Liver (tissue), 9 donors: Measurements from ENCODE around the gene TMEM109. TPM values are rescaled to one million over a fixed set of nuclear protein-coding genes. Genes with fewer than 3 reads are reported as not detected.

ENCODE experiments used
- DNase-seq: peaks from one replicate; pipeline ENCODE4 v3.0.0-alpha.2; 2017; ENCODE audit warnings: low spot score
- H3K27ac ChIP-seq, 2 donors: one replicate each; pipeline ENCODE4 v1.7.0; 2013; ENCODE audit warnings: inconsistent platforms in 2 of 2, low read length in 2 of 2, control low read depth in 1 of 2, low read depth in 1 of 2, mild to moderate bottlenecking in 1 of 2
- H3K27me3 ChIP-seq, 4 donors: one replicate each; pipeline versions ENCODE4 v1.6.1 to v1.7.0; 2013; ENCODE audit warnings: low read length in 3 of 4, inconsistent platforms in 1 of 4, mild to moderate bottlenecking in 1 of 4, moderate library complexity in 1 of 4; ENCODE audit not compliant: control insufficient read depth in 4 of 4, insufficient read depth in 4 of 4
- H3K36me3 ChIP-seq, 4 donors: one replicate each; pipeline versions ENCODE4 v1.6.1 to v1.7.0; 2013; ENCODE audit warnings: low read length in 3 of 4, mild to moderate bottlenecking in 3 of 4, low read depth in 1 of 4, moderate library complexity in 1 of 4; ENCODE audit not compliant: control insufficient read depth in 4 of 4, insufficient read depth in 3 of 4
- H3K4me1 ChIP-seq, 4 donors: one replicate each; pipeline versions ENCODE4 v1.6.1 to v1.7.0; 2013; ENCODE audit warnings: low read length in 3 of 4, mild to moderate bottlenecking in 3 of 4, moderate library complexity in 1 of 4; ENCODE audit not compliant: control insufficient read depth in 4 of 4, insufficient read depth in 4 of 4
- H3K4me3 ChIP-seq, 3 donors: one replicate each; pipeline versions ENCODE4 v1.6.1 to v1.7.0; 2013; ENCODE audit warnings: low read length in 3 of 3, control low read depth in 1 of 3, low read depth in 1 of 3, mild to moderate bottlenecking in 1 of 3
- H3K9ac ChIP-seq, 2 donors: one replicate each; pipeline ENCODE4 v1.7.0; 2013; ENCODE audit warnings: low read length in 2 of 2, mild to moderate bottlenecking in 2 of 2, moderate library complexity in 2 of 2, control low read depth in 1 of 2, low read depth in 1 of 2
- H3K9me3 ChIP-seq, 4 donors: one replicate each; pipeline versions ENCODE4 v1.6.1 to v1.7.0; 2013; ENCODE audit warnings: low read length in 3 of 4; ENCODE audit not compliant: control insufficient read depth in 4 of 4
- ATF3 ChIP-seq: IDR thresholded peaks from 2 replicates; pipeline ENCODE4 v1.6.1; 2016; ENCODE audit warnings: antibody characterized with exemption
- CTCF ChIP-seq: fragments of 150-350 bp; IDR thresholded peaks from 2 replicates; pipeline ENCODE4 v1.5.1; 2017; ENCODE audit warnings: improper control_type of control experiment, low read depth, low read length; ENCODE audit not compliant: missing input control
- EGR1 ChIP-seq, 2 donors: IDR thresholded peaks; 2 replicates each; pipeline ENCODE4 v1.6.1; 2016 to 2018; ENCODE audit warnings: antibody characterized with exemption in 2 of 2, low read depth in 2 of 2
- FOXA1 ChIP-seq: IDR thresholded peaks from 2 replicates; pipeline ENCODE4 v1.6.1; 2016; ENCODE audit warnings: antibody characterized with exemption
- FOXA2 ChIP-seq: IDR thresholded peaks from 2 replicates; pipeline ENCODE4 v1.6.1; 2016; ENCODE audit warnings: antibody characterized with exemption
- GABPA ChIP-seq, 2 donors: IDR thresholded peaks in 1 of 2; conservative IDR thresholded peaks in 1 of 2; 2 replicates each; pipeline ENCODE4 v1.6.1; 2016; ENCODE audit warnings: antibody characterized with exemption in 2 of 2, mild to moderate bottlenecking in 1 of 2, moderate library complexity in 1 of 2
- HNF4G ChIP-seq: IDR thresholded peaks from 2 replicates; pipeline ENCODE4 v1.6.1; 2016; ENCODE audit warnings: antibody characterized with exemption
- JUND ChIP-seq, 2 donors: IDR thresholded peaks; 2 replicates each; pipeline ENCODE4 v1.6.1; 2016; ENCODE audit warnings: antibody characterized with exemption in 2 of 2
- MAX ChIP-seq: IDR thresholded peaks from 2 replicates; pipeline ENCODE4 v1.6.1; 2016; ENCODE audit warnings: antibody characterized with exemption
- NR2F2 ChIP-seq: IDR thresholded peaks from 2 replicates; pipeline ENCODE4 v1.6.1; 2016; ENCODE audit warnings: antibody characterized with exemption
- RAD21 ChIP-seq, 2 donors: IDR thresholded peaks; 2 replicates each; pipeline ENCODE4 v1.6.1; 2016; ENCODE audit warnings: antibody characterized with exemption in 2 of 2, mild to moderate bottlenecking in 2 of 2
- REST ChIP-seq: IDR thresholded peaks from 2 replicates; pipeline ENCODE4 v1.6.1; 2016; ENCODE audit warnings: antibody characterized with exemption, mild to moderate bottlenecking
- RXRA ChIP-seq, 2 donors: IDR thresholded peaks; 2 replicates each; pipeline ENCODE4 v1.6.1; 2017 to 2018; ENCODE audit warnings: antibody characterized with exemption in 2 of 2, mild to moderate bottlenecking in 1 of 2
- SP1 ChIP-seq: IDR thresholded peaks from 2 replicates; pipeline ENCODE4 v1.6.1; 2018; ENCODE audit warnings: antibody characterized with exemption, mild to moderate bottlenecking
- TAF1 ChIP-seq: conservative IDR thresholded peaks from 2 replicates; pipeline ENCODE4 v1.6.1; 2016; ENCODE audit warnings: antibody characterized with exemption, mild to moderate bottlenecking
- YY1 ChIP-seq: IDR thresholded peaks from 2 replicates; pipeline ENCODE4 v1.6.1; 2016; ENCODE audit warnings: antibody characterized with exemption, mild to moderate bottlenecking
- ZBTB33 ChIP-seq: IDR thresholded peaks from 2 replicates; pipeline ENCODE4 v1.6.1; 2016; ENCODE audit warnings: antibody characterized with exemption
- WGBS: extraction: QIAGEN DNeasy Blood & Tissue Kit; methylation state at CpG from one replicate; pipeline ENCODE4 v1.1.7; 2013; 5-methylcytosine and 5-hydroxymethylcytosine counted together
- polyA plus RNA-seq, 2 donors: library from polyadenylated mRNA; stranded (reverse) in 1 of 2; unstranded in 1 of 2; fragments of 200-250 nt in 1 of 2; fragments of >200 nt in 1 of 2; fragmentation: Nextera tagmentation in 1 of 2; extraction: Ambion mirVana in 1 of 2; gene quantifications; one replicate each; pipeline versions ENCODE4 v1.2.1 to v1.2.3, GENCODE V29; 2013 to 2015
- total RNA-seq, 2 donors: library from RNA; depleted of rRNA; stranded (reverse); fragments of >200 nt; gene quantifications; one replicate each; pipeline ENCODE4 v1.2.3, GENCODE V29; 2014
- donor health status: healthy.
- donor health status: healthy.
- donor health status: healthy.
- donor health status: healthy.
- donor health status: healthy.

Gene TMEM109
- total and polyA plus RNA-seq, 4 donors, result 20.6 to 40.3 (median 30.6) TPM

GRCh38 chr11:60927600-60927999, 13.6 kb downstream of the TMEM109 start:
- Histone ChIP-seq H3K9ac (no peak overlapping the region), H3K27me3 (peaks cover 0 to 6% (median 0%) of the 10 kb centered on the region in 4 donors), H3K4me1 (peaks cover 5 to 13% (median 5%) of the 10 kb centered on the region in 4 donors), H3K27ac (no peak overlapping the region), H3K4me3 (no peak overlapping the region), H3K36me3 (peaks cover 0 to 3% (median 0%) of the 10 kb centered on the region in 4 donors), H3K9me3 (no peaks in the 10 kb centered on the region)
- no peak for DNase-seq
- WGBS, result 89% methylated on average over 16 of the region's 16 CpGs
- TF ChIP-seq FOXA2 (no peak), SP1 (no peak), EGR1 (IDR thresholded peaks at IDR 0.05; ENCODE audit: low read depth in 2 of 2) (no peak), ATF3 (no peak), MAX (no peak), CTCF (no peak), REST (no peak), NR2F2 (no peak), FOXA1 (no peak), RXRA (IDR thresholded peaks at IDR 0.05) (no peak), JUND (IDR thresholded peaks at IDR 0.05) (no peak), RAD21 (IDR thresholded peaks at IDR 0.05) (no peak), YY1 (no peak)

- H3K9me3 ChIP-seq, result no peaks in the 10 kb centered on the region
- no peak overlapping the region for H3K27ac ChIP-seq
- peaks cover 0 to 6% (median 0%) of the 10 kb centered on the region in 4 donors for H3K27me3 ChIP-seq
- TF ChIP-seq TAF1 (no peak), YY1 (no peak), MAX (no peak), GABPA (IDR thresholded peaks at IDR 0.05 in 1 of 2, conservative IDR thresholded peaks at IDR 0.05 in 1 of 2) (no peak), NR2F2 (no peak), SP1 (no peak), RXRA (IDR thresholded peaks at IDR 0.05) (no peak), ZBTB33 (no peak), HNF4G (no peak), ATF3 (no peak)
- H3K4me1 ChIP-seq, result peaks cover 5 to 13% (median 5%) of the 10 kb centered on the region in 4 donors
- H3K9ac ChIP-seq, result no peak overlapping the region
- H3K4me3 ChIP-seq, result no peak overlapping the region
- H3K36me3 ChIP-seq, result no peaks in the 10 kb centered on the region
- no peak for DNase-seq
- 93% methylated on average over 20 of the region's 20 CpGs for WGBS
These were observed 14.6 kb downstream of the TMEM109 start for GRCh38 chr11:60928563-60929001.
